Neural cell (in vitro differentiated cells): ENCODE results near the gene POLN. TPM values are rescaled to one million over a fixed set of nuclear protein-coding genes. Genes with fewer than 3 reads are reported as not detected.

Experiments
- H2AFZ ChIP-seq: fragments of 200-600, 300-800 bp; sonication (generic), shearing (Covaris generic); 2 replicates; pipeline ENCODE4 v1.6.0; 2014; ENCODE audit warnings: low read depth, mild to moderate bottlenecking, antibody characterized with exemption, low read length, moderate library complexity
- H3F3A ChIP-seq: fragments of 200-600 bp; shearing (Covaris generic); 2 replicates; pipeline ENCODE4 v1.6.1; 2016; ENCODE audit warnings: mild to moderate bottlenecking, moderate library complexity, mixed read lengths, antibody characterized with exemption, low read length; ENCODE audit not compliant: insufficient read depth, poor library complexity, severe bottlenecking
- H3K27ac ChIP-seq: fragments of 200-600, 300-800 bp; sonication (generic), shearing (Covaris generic); 2 replicates; pipeline ENCODE4 v1.5.1; 2014; ENCODE audit warnings: mild to moderate bottlenecking, low read length, moderate library complexity
- H3K27me3 ChIP-seq: fragments of 300-800, 200-600 bp; sonication (generic), shearing (Covaris generic); 2 replicates; pipeline ENCODE4 v1.6.0; 2014; ENCODE audit warnings: mild to moderate bottlenecking, low read depth, low read length, moderate library complexity; ENCODE audit not compliant: insufficient read depth
- H3K36me3 ChIP-seq: fragments of 300-800, 200-600 bp; sonication (generic), shearing (Covaris generic); 2 replicates; pipeline ENCODE4 v1.5.1; 2014; ENCODE audit warnings: mild to moderate bottlenecking, antibody characterized with exemption, low read length, moderate library complexity; ENCODE audit not compliant: insufficient read depth
- H3K4me2 ChIP-seq: fragments of 300-800, 200-600 bp; sonication (generic), shearing (Covaris generic); 2 replicates; pipeline ENCODE4 v1.6.0; 2014; ENCODE audit warnings: mild to moderate bottlenecking, low read length
- H3K4me3 ChIP-seq: fragments of 300-800, 200-600 bp; sonication (generic), shearing (Covaris generic); 2 replicates; pipeline ENCODE4 v1.5.1; 2014; ENCODE audit warnings: mild to moderate bottlenecking, low read length, moderate library complexity
- H3K79me2 ChIP-seq: fragments of 200-600 bp; shearing (Covaris generic); replicated peaks from 2 replicates; pipeline ENCODE4 v1.6.0; 2014; ENCODE audit warnings: mild to moderate bottlenecking, low read length, moderate library complexity; ENCODE audit not compliant: insufficient read depth
- H3K9ac ChIP-seq: fragments of 300-800, 200-600 bp; sonication (generic), shearing (Covaris generic); 2 replicates; pipeline ENCODE4 v1.6.1; 2016; ENCODE audit warnings: mild to moderate bottlenecking, low read length, mixed read lengths
- H3K9me2 ChIP-seq: fragments of 200-600 bp; shearing (Covaris generic); 2 replicates; pipeline ENCODE4 v1.6.1; 2016; ENCODE audit warnings: mild to moderate bottlenecking, low read length, mixed read lengths; ENCODE audit not compliant: insufficient read depth
- H3K9me3 ChIP-seq: fragments of 200-600, 300-800 bp; sonication (generic), shearing (Covaris generic); 2 replicates; pipeline ENCODE4 v1.6.1; 2016; ENCODE audit warnings: mild to moderate bottlenecking, mixed run types, low read length, moderate library complexity, mixed read lengths
- H4K20me1 ChIP-seq: fragments of 200-600 bp; shearing (Covaris generic); 2 replicates; pipeline ENCODE4 v1.6.1; 2016; ENCODE audit warnings: mild to moderate bottlenecking, mixed run types; ENCODE audit not compliant: insufficient read depth
- CTCF ChIP-seq: fragments of 450-650 bp; IDR thresholded peaks from 2 replicates; pipeline ENCODE4 v1.5.1; 2014; ENCODE audit warnings: antibody characterized with exemption, mild to moderate bottlenecking, moderate library complexity; ENCODE audit not compliant: poor library complexity, severe bottlenecking
- EP300 ChIP-seq: fragments of 450-650 bp; conservative IDR thresholded peaks from 2 replicates; pipeline ENCODE4 v1.6.1; 2014; ENCODE audit warnings: antibody characterized with exemption, mild to moderate bottlenecking, moderate library complexity; ENCODE audit not compliant: poor library complexity, severe bottlenecking
- EZH2 ChIP-seq: fragments of 200-600, 300-800 bp; shearing (Covaris generic), sonication (generic); IDR thresholded peaks from 2 replicates; pipeline ENCODE4 v1.6.1; 2014; ENCODE audit warnings: antibody characterized with exemption, low read length, borderline replicate concordance, mild to moderate bottlenecking; ENCODE audit not compliant: insufficient read depth, poor library complexity, severe bottlenecking
- MXI1 ChIP-seq: fragments of 450-650 bp; conservative IDR thresholded peaks from 2 replicates; pipeline ENCODE4 v1.6.1; 2014; ENCODE audit warnings: antibody characterized with exemption, mild to moderate bottlenecking; ENCODE audit not compliant: poor library complexity, severe bottlenecking
- POLR2AphosphoS5 ChIP-seq: IDR thresholded peaks from 2 replicates; pipeline ENCODE4 v1.6.1; 2012
- RAD21 ChIP-seq: fragments of 450-650 bp; conservative IDR thresholded peaks from 2 replicates; pipeline ENCODE4 v1.6.1; 2014; ENCODE audit warnings: antibody characterized with exemption, mild to moderate bottlenecking, moderate library complexity
- REST ChIP-seq: IDR thresholded peaks from 2 replicates; pipeline ENCODE4 v1.6.1; 2012; ENCODE audit warnings: borderline replicate concordance
- SMC3 ChIP-seq: fragments of 450-650 bp; conservative IDR thresholded peaks from 2 replicates; pipeline ENCODE4 v1.6.1; 2014; ENCODE audit warnings: antibody characterized with exemption, mild to moderate bottlenecking, moderate library complexity; ENCODE audit not compliant: poor library complexity
- TAF1 ChIP-seq: IDR thresholded peaks from 2 replicates; pipeline ENCODE4 v1.6.1; 2012; ENCODE audit warnings: low read depth
- polyA plus RNA-seq: library from polyadenylated mRNA; depleted of rRNA; stranded (reverse); fragments of >200 nt; gene quantifications from 2 replicates; pipeline ENCODE4 v1.2.3, GENCODE V29; 2014

The POLN gene
- polyA plus RNA-seq, 1 donor from 2014 or later, result 1.1 TPM

GRCh38 chr4:2082118-2082517 lies 159.8 kb downstream of the POLN start:
- no peak overlapping the region for H3K27ac ChIP-seq
- H3F3A ChIP-seq, result no peaks in the 10 kb centered on the region
- no peak overlapping the region for H3K4me3 ChIP-seq
- H2AFZ ChIP-seq, result no peak overlapping the region
- TF ChIP-seq EP300 (no peak), EZH2 (no peak), REST (no peak), SMC3 (no peak), TAF1 (no peak), RAD21 (no peak), POLR2AphosphoS5 (no peak), MXI1 (no peak), CTCF (no peak)
- no peak overlapping the region for H3K4me2 ChIP-seq
- no peaks in the 10 kb centered on the region for H3K27me3 ChIP-seq
- no peaks in the 10 kb centered on the region for H3K9me3 ChIP-seq
- H3K79me2 ChIP-seq, result no peaks in the 10 kb centered on the region
- no peaks in the 10 kb centered on the region for H4K20me1 ChIP-seq
- H3K9me2 ChIP-seq, result no peaks in the 10 kb centered on the region
- H3K9ac ChIP-seq, result no peak overlapping the region
- H3K36me3 ChIP-seq, result no peaks in the 10 kb centered on the region

GRCh38 chr4:2081540-2081939 lies 160.4 kb downstream of the POLN start:
- H4K20me1 ChIP-seq, result no peaks in the 10 kb centered on the region
- H3K9ac ChIP-seq, result no peak overlapping the region
- H3K4me3 ChIP-seq, result no peak overlapping the region
- H3K9me2 ChIP-seq, result no peaks in the 10 kb centered on the region
- H3K79me2 ChIP-seq, result no peaks in the 10 kb centered on the region
- no peak overlapping the region for H3K4me2 ChIP-seq
- no peak overlapping the region for H2AFZ ChIP-seq
- no peaks in the 10 kb centered on the region for H3K9me3 ChIP-seq
- no peaks in the 10 kb centered on the region for H3K36me3 ChIP-seq
- H3F3A ChIP-seq, result no peaks in the 10 kb centered on the region
- H3K27ac ChIP-seq, result no peak overlapping the region
- TF ChIP-seq SMC3, result no peak
- TF ChIP-seq EP300, result no peak
- no peak for TF ChIP-seq EZH2
- no peak for TF ChIP-seq MXI1
- H3K27me3 ChIP-seq, result no peaks in the 10 kb centered on the region
